IPS DF 6.9 (cell line): ENCODE measurements around the gene CLIC5.

Experiments used
- DNase-seq: peaks from one replicate; pipeline ENCODE4 v3.0.0-alpha.2; 2013; ENCODE audit warnings: low read depth, low spot score
- H3K27ac ChIP-seq: one replicate; pipeline ENCODE4 v1.5.1; 2013; ENCODE audit warnings: low read length, control low read depth
- H3K27me3 ChIP-seq: 2 replicates; pipeline ENCODE4 v1.6.1; 2013; ENCODE audit warnings: mild to moderate bottlenecking, low read length; ENCODE audit not compliant: control insufficient read depth, insufficient read depth
- H3K36me3 ChIP-seq: 2 replicates; pipeline ENCODE4 v1.6.1; 2013; ENCODE audit warnings: low read length; ENCODE audit not compliant: control insufficient read depth, insufficient read depth
- H3K4me1 ChIP-seq: 2 replicates; pipeline ENCODE4 v1.6.1; 2013; ENCODE audit warnings: low read length; ENCODE audit not compliant: control insufficient read depth, insufficient read depth
- H3K4me3 ChIP-seq: 2 replicates; pipeline ENCODE4 v1.5.1; 2013; ENCODE audit warnings: mild to moderate bottlenecking, low read length
- H3K9me3 ChIP-seq: 2 replicates; pipeline ENCODE4 v1.6.1; 2013; ENCODE audit warnings: low read length, inconsistent platforms; ENCODE audit not compliant: control insufficient read depth, insufficient read depth
- WGBS: extraction: QIAGEN DNeasy Blood & Tissue Kit; methylation state at CpG from one replicate; pipeline ENCODE4 v1.1.7; 2013; ENCODE audit warnings: mixed read lengths, missing lambda C conversion rate; ENCODE audit not compliant: insufficient read length, insufficient coverage; 5-methylcytosine and 5-hydroxymethylcytosine counted together

CLIC5 gene

DNA sequence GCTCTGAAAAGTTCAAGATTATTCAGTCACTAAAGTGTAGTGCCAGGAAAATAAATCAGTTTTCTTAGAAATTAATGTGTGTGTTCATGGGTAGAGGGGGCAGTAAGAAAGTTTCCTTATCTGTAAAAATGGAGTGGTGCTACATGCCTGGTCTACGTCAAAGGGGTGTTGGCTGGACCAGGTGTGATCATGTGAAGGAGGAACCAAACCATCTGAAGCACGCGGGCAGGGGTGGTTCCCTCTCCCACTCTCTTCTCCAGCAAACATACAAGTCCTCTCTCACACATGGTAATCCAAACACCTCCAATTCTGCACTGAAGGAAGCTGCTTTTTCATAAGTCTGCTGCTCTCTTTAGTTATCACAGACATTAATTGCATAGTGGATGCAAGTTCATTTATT, 63.1 kb downstream of the CLIC5 start:
- no peaks in the 10 kb centered on the region for H3K36me3 ChIP-seq
- H3K9me3 ChIP-seq = no peaks in the 10 kb centered on the region
- H3K27ac ChIP-seq = no peak overlapping the region
- no peaks in the 10 kb centered on the region; the same call in 1 of the 2 replicates for H3K27me3 ChIP-seq
- no CpG with 5 or more reads among the region's 3 CpGs for WGBS
- no peak for DNase-seq
- no peaks in the 10 kb centered on the region for H3K4me1 ChIP-seq
- no peak overlapping the region for H3K4me3 ChIP-seq

GRCh38 chr6:45952168-45952529, 63.5 kb downstream of the CLIC5 start:
- no CpG with 5 or more reads among the region's 7 CpGs for WGBS

DNA sequence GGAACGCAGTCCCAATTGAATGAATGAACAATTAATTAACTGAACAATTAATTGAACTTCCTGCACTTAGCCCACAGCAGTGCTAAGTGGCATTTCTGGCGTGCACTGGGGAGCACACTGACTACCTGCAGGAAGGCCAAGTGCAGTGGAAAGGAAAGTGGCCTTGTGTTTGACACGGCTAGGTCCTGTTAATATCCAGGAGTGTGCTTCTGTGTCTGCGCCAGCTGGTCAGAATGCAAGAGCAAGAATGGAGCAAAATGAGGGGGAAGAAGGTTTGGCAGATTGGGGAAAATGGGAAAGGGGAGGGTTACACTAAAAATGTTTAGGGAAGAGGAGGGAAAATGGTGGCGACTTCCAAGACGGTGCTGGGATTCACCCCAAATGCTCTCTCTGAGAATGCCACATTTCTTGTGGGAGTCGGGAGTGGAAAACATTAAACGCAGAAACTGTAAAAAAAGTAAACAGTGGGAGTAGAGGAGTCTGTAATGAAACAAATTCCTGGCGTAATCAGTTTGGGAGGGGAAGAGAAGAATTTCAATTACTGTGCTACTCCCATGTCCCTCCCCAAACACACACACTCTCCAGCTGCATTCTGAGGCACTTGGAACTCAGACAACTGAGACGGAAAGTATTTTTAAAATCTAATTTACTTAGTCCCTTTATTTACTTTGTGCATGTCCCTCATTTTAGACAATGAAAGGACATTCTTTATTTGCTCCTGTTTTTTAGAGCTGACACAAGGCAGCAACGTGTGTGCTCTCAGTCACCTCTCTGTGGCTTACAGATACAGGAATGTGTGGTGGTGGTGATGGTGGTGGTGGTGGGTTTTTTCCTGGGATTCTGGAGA, 64.1 kb downstream of the CLIC5 start:
- no peak for DNase-seq
- no CpG with 5 or more reads among the region's 11 CpGs for WGBS
- Histone ChIP-seq H3K4me3 (no peak overlapping the region), H3K36me3 (no peaks in the 10 kb centered on the region), H3K4me1 (no peaks in the 10 kb centered on the region), H3K27ac (no peak overlapping the region), H3K9me3 (no peaks in the 10 kb centered on the region), H3K27me3 (no peaks in the 10 kb centered on the region; the same call in 1 of the 2 replicates)

More at GRCh38 chr6:45952168-45952529, 63.5 kb downstream of the CLIC5 start:
- Histone ChIP-seq H3K9me3 (no peaks in the 10 kb centered on the region), H3K27me3 (no peaks in the 10 kb centered on the region; the same call in 1 of the 2 replicates), H3K4me1 (no peaks in the 10 kb centered on the region), H3K27ac (no peak overlapping the region), H3K4me3 (no peak overlapping the region), H3K36me3 (no peaks in the 10 kb centered on the region)
- DNase-seq = no peak

- DNase-seq = no peak
- no peaks in the 10 kb centered on the region for H3K4me1 ChIP-seq
- no peaks in the 10 kb centered on the region; the same call in 1 of the 2 replicates for H3K27me3 ChIP-seq
- no peak overlapping the region for H3K27ac ChIP-seq
- no CpG with 5 or more reads among the region's 7 CpGs for WGBS
- H3K4me3 ChIP-seq = no peak overlapping the region
- H3K9me3 ChIP-seq = no peaks in the 10 kb centered on the region
- H3K36me3 ChIP-seq = no peaks in the 10 kb centered on the region
These were observed 66.4 kb downstream of the CLIC5 start for GRCh38 chr6:45949256-45949655.

GRCh38 chr6:45947807-45948206, 67.9 kb downstream of the CLIC5 start:
- Histone ChIP-seq H3K4me1 (no peaks in the 10 kb centered on the region; the same call in 1 of the 2 replicates), H3K36me3 (no peaks in the 10 kb centered on the region)

DNA sequence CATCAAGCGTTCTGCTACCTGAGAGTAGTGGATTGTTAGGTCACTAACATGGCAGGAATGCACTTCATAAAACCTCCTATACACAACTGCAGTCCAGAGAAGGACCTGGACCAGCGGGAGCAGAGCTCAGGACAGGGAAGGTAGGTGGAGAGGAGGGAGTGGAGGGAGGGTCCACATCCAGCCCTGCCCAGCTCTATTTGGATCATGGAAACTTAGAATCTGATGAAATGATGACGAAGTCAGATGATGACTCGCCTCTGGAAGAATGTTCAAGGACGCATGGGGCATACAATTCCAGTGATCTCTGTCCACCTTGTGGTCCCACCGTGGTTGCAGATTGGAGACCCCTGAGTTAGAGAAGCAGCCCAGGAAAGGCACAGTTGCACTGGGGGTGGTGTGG, 68.8 kb downstream of the CLIC5 start:
- no peaks in the 10 kb centered on the region for H3K36me3 ChIP-seq
- no peaks in the 10 kb centered on the region; the same call in 1 of the 2 replicates for H3K4me1 ChIP-seq
- no peaks in the 10 kb centered on the region for H3K9me3 ChIP-seq
- DNase-seq = no peak
- H3K27me3 ChIP-seq = no peaks in the 10 kb centered on the region
- no peak overlapping the region for H3K4me3 ChIP-seq
- no CpG with 5 or more reads among the region's 6 CpGs for WGBS
- H3K27ac ChIP-seq = no peak overlapping the region

More at GRCh38 chr6:45947807-45948206, 67.9 kb downstream of the CLIC5 start:
- H3K4me3 ChIP-seq = no peak overlapping the region
- DNase-seq = no peak
- no peak overlapping the region for H3K27ac ChIP-seq
- H3K9me3 ChIP-seq = no peaks in the 10 kb centered on the region
- no peaks in the 10 kb centered on the region for H3K27me3 ChIP-seq

DNA sequence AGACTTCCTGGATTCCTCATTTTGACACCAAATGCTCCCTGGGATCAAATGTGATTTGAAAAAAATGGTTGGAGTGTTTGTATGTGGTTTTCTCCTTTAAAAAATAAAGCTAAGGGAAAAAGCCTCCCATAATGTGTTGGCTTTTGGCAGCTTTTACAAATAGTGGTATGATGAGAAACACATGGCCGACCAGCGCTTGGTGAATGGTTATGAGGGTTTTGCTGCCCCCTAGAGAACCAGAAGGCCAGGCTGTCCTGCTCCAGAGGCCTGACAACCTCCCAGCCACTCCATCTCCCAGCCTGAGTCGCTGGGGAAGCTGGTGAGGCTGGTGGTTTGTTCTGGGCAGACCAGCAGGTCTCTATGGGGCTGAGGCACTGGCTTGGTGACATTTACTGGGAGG, 69.3 kb downstream of the CLIC5 start:
- Histone ChIP-seq H3K36me3 (no peaks in the 10 kb centered on the region), H3K4me1 (no peaks in the 10 kb centered on the region; the same call in 1 of the 2 replicates), H3K4me3 (no peak overlapping the region), H3K27me3 (no peaks in the 10 kb centered on the region), H3K27ac (no peak overlapping the region), H3K9me3 (no peaks in the 10 kb centered on the region)
- DNase-seq = no peak
- no CpG with 5 or more reads among the region's 3 CpGs for WGBS

- H3K27ac ChIP-seq = no peak overlapping the region
- DNase-seq = no peak
- H3K9me3 ChIP-seq = no peaks in the 10 kb centered on the region
- no CpG with 5 or more reads among the region's 3 CpGs for WGBS
- H3K4me3 ChIP-seq = no peak overlapping the region
- no peaks in the 10 kb centered on the region for H3K36me3 ChIP-seq
- no peaks in the 10 kb centered on the region for H3K27me3 ChIP-seq
- no peaks in the 10 kb centered on the region; the same call in 1 of the 2 replicates for H3K4me1 ChIP-seq
These were observed 72.7 kb downstream of the CLIC5 start for GRCh38 chr6:45942953-45943352.

DNA sequence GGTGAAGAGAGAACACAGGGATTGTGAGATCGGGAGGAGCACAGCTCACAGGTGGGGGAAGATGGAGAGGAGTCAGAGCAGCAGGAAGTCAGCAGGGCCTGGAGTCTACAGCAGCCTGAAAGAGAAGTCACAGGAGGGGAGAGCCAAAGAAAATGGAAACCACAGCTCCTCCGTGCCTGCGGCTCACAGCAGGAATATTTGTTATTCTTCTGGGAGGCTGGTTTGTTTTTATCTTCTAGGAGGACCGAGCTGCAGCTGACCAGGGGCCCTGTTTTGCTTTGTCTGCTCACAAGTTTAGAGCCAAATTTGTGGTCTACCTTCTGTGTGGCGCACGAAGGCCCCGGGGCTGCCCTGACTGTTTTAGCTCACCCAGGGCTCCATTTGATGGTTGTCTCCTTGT, 81.8 kb downstream of the CLIC5 start:
- DNase-seq = no peak
- H3K4me1 ChIP-seq = no peaks in the 10 kb centered on the region; the same call in 1 of the 2 replicates
- H3K4me3 ChIP-seq = no peak overlapping the region
- H3K27ac ChIP-seq = no peak overlapping the region
- H3K9me3 ChIP-seq = no peaks in the 10 kb centered on the region
- no peaks in the 10 kb centered on the region for H3K36me3 ChIP-seq
- no peaks in the 10 kb centered on the region for H3K27me3 ChIP-seq
- no CpG with 5 or more reads among the region's 7 CpGs for WGBS

DNA sequence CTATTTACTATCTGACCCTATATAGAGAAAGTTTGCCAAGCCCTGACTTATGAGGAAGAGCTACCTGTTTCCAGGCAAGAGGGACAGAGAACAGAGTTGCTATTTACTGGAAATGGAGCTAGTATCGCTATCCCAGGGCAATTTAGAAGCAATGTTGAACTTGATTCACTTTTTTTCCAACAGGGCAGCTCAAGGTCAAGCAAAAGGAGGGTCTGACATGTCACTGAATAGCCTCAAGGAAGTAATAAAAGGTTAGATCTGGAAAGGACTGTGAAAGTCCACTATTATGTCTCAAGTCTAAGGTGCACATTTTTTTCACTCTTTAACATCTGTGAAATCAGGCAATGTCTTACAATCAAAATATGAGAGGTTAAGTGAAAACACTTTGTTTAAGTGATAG, 84.4 kb downstream of the CLIC5 start:
- no peaks in the 10 kb centered on the region for H3K27me3 ChIP-seq
- H3K4me3 ChIP-seq = no peak overlapping the region
- no peaks in the 10 kb centered on the region for H3K9me3 ChIP-seq
- H3K36me3 ChIP-seq = no peaks in the 10 kb centered on the region
- no peak overlapping the region for H3K27ac ChIP-seq
- WGBS = no CpG with 5 or more reads among the region's 1 CpG
- H3K4me1 ChIP-seq = no peaks in the 10 kb centered on the region; the same call in none of the 2 replicates
- DNase-seq = no peak
